Common myeloid progenitor, CD34-positive (primary cell): ENCODE data around the gene GFPT1.

Experiments
- CTCF ChIA-PET: fragments of 350-600 bp; sonication (Branson Sonifier 250); formaldehyde crosslinking; loops from one replicate; lab custom pipeline; 2021; ENCODE audit warnings: antibody characterized with exemption; lab: Charles Lee
- POLR2A ChIA-PET: fragments of 350-600 bp; sonication (Branson Sonifier 250); formaldehyde crosslinking; loops from one replicate; lab custom pipeline; 2021; ENCODE audit warnings: antibody characterized with exemption; lab: Charles Lee
- DNase-seq, 3 donors: peaks; one replicate each; pipeline versions ENCODE4 v3.0.0 to v3.0.0-alpha.2; 2013
- H3K27ac ChIP-seq, 2 experiments: 1 replicate in 1 of 2; 2 replicates in 1 of 2; pipeline ENCODE4 v1.7.0; 2013; ENCODE audit warnings: inconsistent platforms in 2 of 2, low read length in 2 of 2, mild to moderate bottlenecking in 2 of 2, low read depth in 1 of 2, moderate library complexity in 1 of 2; ENCODE audit not compliant: severe bottlenecking in 2 of 2, insufficient read depth in 1 of 2, poor library complexity in 1 of 2
- H3K27me3 ChIP-seq, 5 experiments: replicated peaks in 2 of 5; 1 replicate in 3 of 5; 2 replicates in 2 of 5; pipeline versions ENCODE4 v1.6.1 to v1.7.0; 2013; ENCODE audit warnings: low read length in 4 of 5, mild to moderate bottlenecking in 2 of 5, moderate library complexity in 2 of 5, inconsistent platforms in 1 of 5; ENCODE audit not compliant: insufficient read depth in 5 of 5, control insufficient read depth in 4 of 5
- H3K36me3 ChIP-seq, 4 experiments: 1 replicate in 2 of 4; 2 replicates in 2 of 4; pipeline versions ENCODE4 v1.6.1 to v1.7.0; 2013; ENCODE audit warnings: low read length in 3 of 4, control low read depth in 1 of 4, mild to moderate bottlenecking in 1 of 4; ENCODE audit not compliant: control insufficient read depth in 4 of 4, insufficient read depth in 4 of 4
- H3K4me1 ChIP-seq, 4 experiments: 1 replicate in 3 of 4; 2 replicates in 1 of 4; pipeline versions ENCODE4 v1.6.1 to v1.7.1; 2013; ENCODE audit warnings: low read length in 3 of 4, mild to moderate bottlenecking in 3 of 4, control low read depth in 1 of 4, inconsistent platforms in 1 of 4, moderate library complexity in 1 of 4; ENCODE audit not compliant: control insufficient read depth in 4 of 4, insufficient read depth in 4 of 4; ENCODE audit errors: control extremely low read depth in 1 of 4
- H3K4me3 ChIP-seq, 7 experiments: 1 replicate in 4 of 7; 2 replicates in 3 of 7; pipeline versions ENCODE4 v1.5.1 to v1.7.0; 2013; ENCODE audit warnings: mild to moderate bottlenecking in 7 of 7, low read length in 6 of 7, moderate library complexity in 6 of 7, inconsistent platforms in 2 of 7, low read depth in 2 of 7, control low read depth in 1 of 7; ENCODE audit not compliant: insufficient read depth in 4 of 7, control insufficient read depth in 1 of 7; ENCODE audit errors: extremely low read depth in 1 of 7
- H3K9me3 ChIP-seq, 5 experiments: 1 replicate in 4 of 5; 2 replicates in 1 of 5; pipeline versions ENCODE4 v1.6.1 to v1.7.1; 2013; ENCODE audit warnings: low read length in 4 of 5, mild to moderate bottlenecking in 2 of 5, inconsistent platforms in 1 of 5, low read depth in 1 of 5, moderate library complexity in 1 of 5; ENCODE audit not compliant: control insufficient read depth in 4 of 5, insufficient read depth in 2 of 5; ENCODE audit errors: control extremely low read depth in 1 of 5
- WGBS: methylation state at CpG from one replicate; pipeline ENCODE4 v1.1.5; 2013; ENCODE audit not compliant: insufficient coverage; 5-methylcytosine and 5-hydroxymethylcytosine counted together

GFPT1 gene

GRCh38 chr2:69310111-69311023, 76.7 kb downstream of the GFPT1 start:
- Histone ChIP-seq H3K27me3 (peaks cover 0 to 19% (median 11%) of the 10 kb centered on the region in 5 experiments), H3K27ac (peak overlapping the region; percentile 61 to 75), H3K9me3 (peaks cover 0 to 3% (median 0%) of the 10 kb centered on the region in 5 experiments), H3K4me1 (peaks cover 0 to 32% (median 22%) of the 10 kb centered on the region in 4 experiments), H3K36me3 (no peaks in the 10 kb centered on the region), H3K4me3 (no peak overlapping the region)
- CTCF ChIA-PET, result interaction anchor here (7.3 kb wide), 1 partner anchor 283 kb away, joined by 62 read pairs; no protein-coding TSS in a partner anchor
- no peak for DNase-seq
- WGBS, result 95% methylated on average over 19 of the region's 19 CpGs
- POLR2A ChIA-PET, result interaction anchor here (0.7 kb wide), 1 partner anchor 60 kb away, joined by 3 read pairs; no protein-coding TSS in a partner anchor

GRCh38 chr2:69309351-69310110, 77.5 kb downstream of the GFPT1 start:
- peak overlapping the region; percentile 61 to 75 for H3K27ac ChIP-seq
- H3K9me3 ChIP-seq, result peaks cover 0 to 3% (median 0%) of the 10 kb centered on the region in 5 experiments
- POLR2A ChIA-PET, result interaction anchor here (0.7 kb wide), 1 partner anchor 61 kb away, joined by 3 read pairs; no protein-coding TSS in a partner anchor
- no peak overlapping the region for H3K4me3 ChIP-seq
- H3K27me3 ChIP-seq, result peaks cover 0 to 28% (median 15%) of the 10 kb centered on the region in 5 experiments
- WGBS, result 82% methylated on average over 7 of the region's 9 CpGs
- H3K4me1 ChIP-seq, result peaks cover 0 to 32% (median 22%) of the 10 kb centered on the region in 4 experiments
- CTCF ChIA-PET, result interaction anchor here (0.6 to 7.3 kb wide), 4 partner anchors 15 to 366 kb away, joined by 3 to 62 read pairs (median 10); no protein-coding TSS in a partner anchor
- no peaks in the 10 kb centered on the region for H3K36me3 ChIP-seq
- DNase-seq, result peak; percentile 68 to 81 (median 80)

- H3K27ac ChIP-seq, result no peak overlapping the region
- ChIA-PET CTCF (interaction anchor here (0.6 to 7.3 kb wide), 8 partner anchors 9 to 846 kb away, joined by 3 to 62 read pairs (median 3); no protein-coding TSS in a partner anchor), POLR2A (no interaction called here)
- H3K36me3 ChIP-seq, result no peaks in the 10 kb centered on the region
- peaks cover 0 to 32% (median 22%) of the 10 kb centered on the region in 4 experiments for H3K4me1 ChIP-seq
- 95% methylated on average over 8 of the region's 8 CpGs for WGBS
- peaks cover 0 to 39% (median 20%) of the 10 kb centered on the region in 5 experiments for H3K27me3 ChIP-seq
- no peak for DNase-seq
- H3K4me3 ChIP-seq, result no peak overlapping the region
- peaks cover 0 to 10% (median 5%) of the 10 kb centered on the region in 5 experiments for H3K9me3 ChIP-seq
Measured at GRCh38 chr2:69308338-69308737, 78.7 kb downstream of the GFPT1 start.

- DNase-seq, result no peak
- Histone ChIP-seq H3K27ac (no peak overlapping the region), H3K4me1 (peaks cover 0 to 32% (median 22%) of the 10 kb centered on the region in 4 experiments), H3K4me3 (peak overlapping the region in 3 of 7 experiments; percentile 69 to 77 (median 76)), H3K9me3 (peaks cover 0 to 8% (median 5%) of the 10 kb centered on the region in 5 experiments), H3K27me3 (peaks cover 0 to 40% (median 20%) of the 10 kb centered on the region in 5 experiments), H3K36me3 (no peaks in the 10 kb centered on the region)
- CTCF ChIA-PET, result interaction anchor here (0.7 to 7.3 kb wide), 11 partner anchors 8 to 845 kb away, joined by 3 to 62 read pairs (median 4); no protein-coding TSS in a partner anchor
- WGBS, result 44% methylated on average over 16 of the region's 17 CpGs
- POLR2A ChIA-PET, result no interaction called here
Measured at GRCh38 chr2:69307579-69308064, 79.4 kb downstream of the GFPT1 start.

- POLR2A ChIA-PET, result no interaction called here
Measured at GRCh38 chr2:69306822-69307578, 80.0 kb downstream of the GFPT1 start.

GRCh38 chr2:69306393-69306821, 80.6 kb downstream of the GFPT1 start:
- POLR2A ChIA-PET, result no interaction called here
- CTCF ChIA-PET, result interaction anchor here (0.8 to 7.3 kb wide), 22 partner anchors 9 to 363 kb away, joined by 3 to 62 read pairs (median 4); partner anchors contain the start of gene ANTXR1
- WGBS, result under 1% methylated on average over 27 of the region's 31 CpGs

More at GRCh38 chr2:69306822-69307578, 80.0 kb downstream of the GFPT1 start:
- H3K4me1 ChIP-seq, result peaks cover 0 to 32% (median 22%) of the 10 kb centered on the region in 4 experiments
- DNase-seq, result peak; percentile 82 to 92 (median 92)
- peak overlapping the region; percentile 32 to 77 (median 69) for H3K4me3 ChIP-seq
- under 1% methylated on average over 52 of the region's 61 CpGs for WGBS
- peaks cover 0 to 8% (median 5%) of the 10 kb centered on the region in 5 experiments for H3K9me3 ChIP-seq
- CTCF ChIA-PET, result interaction anchor here (0.8 to 7.3 kb wide), 18 partner anchors 9 to 844 kb away, joined by 3 to 62 read pairs (median 4); partner anchors contain the start of gene ANTXR1
- no peaks in the 10 kb centered on the region for H3K36me3 ChIP-seq
- peaks cover 0 to 40% (median 20%) of the 10 kb centered on the region in 5 experiments for H3K27me3 ChIP-seq
- H3K27ac ChIP-seq, result no peak overlapping the region

More at GRCh38 chr2:69306393-69306821, 80.6 kb downstream of the GFPT1 start:
- peak in 1 of 3 donors; percentile 41 for DNase-seq
- H3K27ac ChIP-seq, result no peak overlapping the region
- no peaks in the 10 kb centered on the region for H3K36me3 ChIP-seq
- H3K4me1 ChIP-seq, result peaks cover 0 to 32% (median 22%) of the 10 kb centered on the region in 4 experiments
- peaks cover 0 to 40% (median 20%) of the 10 kb centered on the region in 5 experiments for H3K27me3 ChIP-seq
- peak overlapping the region; percentile 23 to 77 (median 69) for H3K4me3 ChIP-seq
- H3K9me3 ChIP-seq, result peaks cover 0 to 8% (median 5%) of the 10 kb centered on the region in 5 experiments
